ENCODE data around the gene BRSK2.
"Not testable (repeated sequence)": the region's sequence is repeated elsewhere in the genome, so short reads cannot be mapped to it uniquely, and the experiment has no call there.

The BRSK2 gene

DNA sequence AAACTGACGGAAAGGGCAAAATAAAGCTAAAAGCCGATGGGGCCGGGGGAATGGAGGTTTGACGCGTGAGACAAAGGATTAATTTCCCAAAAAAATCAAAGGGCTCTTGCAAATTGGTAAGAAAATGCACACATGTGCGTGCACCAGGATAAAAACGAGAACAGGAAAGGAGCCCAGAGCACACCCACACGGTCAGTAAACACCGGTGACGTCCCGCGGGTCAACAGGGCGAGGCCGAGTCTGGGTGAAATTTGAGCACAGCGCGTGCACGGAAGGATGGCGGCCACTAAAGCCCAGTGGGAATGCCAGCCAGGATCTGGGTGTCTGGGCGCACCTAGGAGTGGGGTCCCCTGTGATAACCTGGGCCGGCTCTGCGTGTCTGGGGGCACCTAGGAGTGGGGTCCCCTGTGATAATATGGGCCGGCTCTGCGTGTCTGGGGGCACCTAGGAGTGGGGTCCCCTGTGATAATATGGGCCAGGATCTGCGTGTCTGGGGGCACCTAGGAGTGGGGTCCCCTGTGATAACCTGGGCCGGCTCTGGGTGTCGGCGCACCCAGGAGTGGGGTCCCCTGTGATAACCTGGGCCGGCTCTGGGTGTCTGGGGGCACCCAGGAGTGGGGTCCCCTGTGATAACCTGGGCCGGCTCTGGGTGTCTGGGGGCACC is 44.4 kb downstream of the BRSK2 start:
- Histone ChIP-seq H3K9ac (ENCODE audit: low read depth, low read length) (no peak overlapping the region), H3K9me3 (ENCODE audit: control insufficient read depth, insufficient read depth, low read length) (no peaks in the 10 kb centered on the region), H3K4me1 (ENCODE audit: control insufficient read depth, insufficient read depth, low read length) (no peaks in the 10 kb centered on the region), H3K36me3 (ENCODE audit: control insufficient read depth, insufficient read depth, low read length) (no peaks in the 10 kb centered on the region), H3K27ac (ENCODE audit: low read depth, low read length) (no peak overlapping the region), H3K4me3 (ENCODE audit: low read depth, low read length) (no peak overlapping the region), H3K27me3 (ENCODE audit: control insufficient read depth, insufficient read depth, low read length) (no peaks in the 10 kb centered on the region)

GRCh38 chr11:1435479-1435819 is 45.7 kb downstream of the BRSK2 start:
- H3K36me3 ChIP-seq (ENCODE audit: control insufficient read depth, insufficient read depth, low read length); H3K27ac ChIP-seq (ENCODE audit: low read depth, low read length); H3K4me1 ChIP-seq (ENCODE audit: control insufficient read depth, insufficient read depth, low read length); H3K4me3 ChIP-seq (ENCODE audit: low read depth, low read length); H3K9ac ChIP-seq (ENCODE audit: low read depth, low read length); H3K27me3 ChIP-seq (ENCODE audit: control insufficient read depth, insufficient read depth, low read length); H3K9me3 ChIP-seq (ENCODE audit: control insufficient read depth, insufficient read depth, low read length): not testable (repeated sequence)

- Histone ChIP-seq H3K9ac (ENCODE audit: low read depth, low read length) (no peak overlapping the region), H3K27ac (ENCODE audit: low read depth, low read length) (no peak overlapping the region), H3K36me3 (ENCODE audit: control insufficient read depth, insufficient read depth, low read length) (no peaks in the 10 kb centered on the region), H3K4me1 (ENCODE audit: control insufficient read depth, insufficient read depth, low read length) (no peaks in the 10 kb centered on the region), H3K4me3 (ENCODE audit: low read depth, low read length) (no peak overlapping the region), H3K9me3 (ENCODE audit: control insufficient read depth, insufficient read depth, low read length) (no peaks in the 10 kb centered on the region), H3K27me3 (ENCODE audit: control insufficient read depth, insufficient read depth, low read length) (no peaks in the 10 kb centered on the region)
These were observed 46.2 kb downstream of the BRSK2 start for GRCh38 chr11:1435820-1436467.

DNA sequence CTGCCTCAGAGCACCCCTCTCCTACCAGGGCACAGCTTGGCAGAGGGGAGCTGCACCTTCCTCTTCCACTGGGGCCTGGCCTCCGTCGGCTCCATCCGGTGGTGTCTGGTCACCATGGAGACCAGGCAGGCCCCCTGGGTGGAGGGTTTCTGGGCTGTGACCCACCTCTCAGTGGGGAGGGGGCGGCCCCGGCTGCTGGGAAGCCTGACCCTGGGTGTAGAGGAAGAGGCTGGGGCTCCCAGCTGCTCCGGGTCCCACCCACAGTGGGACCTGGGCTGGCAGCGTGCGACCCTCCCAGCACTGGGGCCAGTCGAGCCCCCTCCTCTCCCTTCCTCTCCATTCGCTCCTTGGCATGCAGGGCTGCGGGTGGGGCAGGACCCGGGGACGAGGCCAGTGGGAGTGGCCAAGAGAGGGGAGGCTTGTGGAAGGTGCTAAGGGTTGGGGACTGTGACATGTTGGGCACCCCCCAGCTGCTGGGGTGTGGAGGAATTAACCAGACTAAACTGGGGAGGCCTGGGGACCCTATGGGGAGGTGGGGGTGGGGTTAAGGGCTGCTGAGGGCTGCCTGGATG is 46.8 kb downstream of the BRSK2 start:
- H3K36me3 ChIP-seq (ENCODE audit: control insufficient read depth, insufficient read depth, low read length) = no peaks in the 10 kb centered on the region
- H3K27me3 ChIP-seq (ENCODE audit: control insufficient read depth, insufficient read depth, low read length) = no peaks in the 10 kb centered on the region
- H3K4me3 ChIP-seq (ENCODE audit: low read depth, low read length) = no peak overlapping the region
- H3K27ac ChIP-seq (ENCODE audit: low read depth, low read length) = no peak overlapping the region
- H3K9ac ChIP-seq (ENCODE audit: low read depth, low read length) = no peak overlapping the region
- no peaks in the 10 kb centered on the region for H3K9me3 ChIP-seq (ENCODE audit: control insufficient read depth, insufficient read depth, low read length)
- no peaks in the 10 kb centered on the region for H3K4me1 ChIP-seq (ENCODE audit: control insufficient read depth, insufficient read depth, low read length)

DNA sequence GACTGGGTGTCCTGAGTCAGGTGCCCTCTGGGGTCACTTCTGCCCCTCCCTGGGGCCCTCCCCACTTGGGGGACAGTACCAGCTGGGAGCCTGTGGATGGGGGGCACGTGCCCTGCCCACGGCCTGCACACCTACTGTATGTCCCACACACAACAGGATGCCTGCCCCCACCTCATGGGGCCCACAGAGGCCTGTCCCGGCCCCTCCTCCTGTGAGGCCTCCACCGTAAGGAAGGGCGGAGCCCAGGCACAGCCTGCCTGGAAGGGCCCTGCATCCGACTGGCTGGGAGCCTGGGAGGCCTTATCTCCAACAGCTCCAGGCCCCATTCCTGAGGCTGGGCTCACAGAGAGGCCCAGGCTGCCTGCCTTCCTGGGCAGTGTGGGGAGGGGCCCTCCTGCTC is 47.8 kb downstream of the BRSK2 start:
- Histone ChIP-seq H3K36me3 (ENCODE audit: control insufficient read depth, insufficient read depth, low read length) (no peaks in the 10 kb centered on the region), H3K4me1 (ENCODE audit: control insufficient read depth, insufficient read depth, low read length) (no peaks in the 10 kb centered on the region), H3K27ac (ENCODE audit: low read depth, low read length) (no peak overlapping the region), H3K4me3 (ENCODE audit: low read depth, low read length) (no peak overlapping the region), H3K27me3 (ENCODE audit: control insufficient read depth, insufficient read depth, low read length) (no peaks in the 10 kb centered on the region), H3K9ac (ENCODE audit: low read depth, low read length) (no peak overlapping the region), H3K9me3 (ENCODE audit: control insufficient read depth, insufficient read depth, low read length) (no peaks in the 10 kb centered on the region)

DNA sequence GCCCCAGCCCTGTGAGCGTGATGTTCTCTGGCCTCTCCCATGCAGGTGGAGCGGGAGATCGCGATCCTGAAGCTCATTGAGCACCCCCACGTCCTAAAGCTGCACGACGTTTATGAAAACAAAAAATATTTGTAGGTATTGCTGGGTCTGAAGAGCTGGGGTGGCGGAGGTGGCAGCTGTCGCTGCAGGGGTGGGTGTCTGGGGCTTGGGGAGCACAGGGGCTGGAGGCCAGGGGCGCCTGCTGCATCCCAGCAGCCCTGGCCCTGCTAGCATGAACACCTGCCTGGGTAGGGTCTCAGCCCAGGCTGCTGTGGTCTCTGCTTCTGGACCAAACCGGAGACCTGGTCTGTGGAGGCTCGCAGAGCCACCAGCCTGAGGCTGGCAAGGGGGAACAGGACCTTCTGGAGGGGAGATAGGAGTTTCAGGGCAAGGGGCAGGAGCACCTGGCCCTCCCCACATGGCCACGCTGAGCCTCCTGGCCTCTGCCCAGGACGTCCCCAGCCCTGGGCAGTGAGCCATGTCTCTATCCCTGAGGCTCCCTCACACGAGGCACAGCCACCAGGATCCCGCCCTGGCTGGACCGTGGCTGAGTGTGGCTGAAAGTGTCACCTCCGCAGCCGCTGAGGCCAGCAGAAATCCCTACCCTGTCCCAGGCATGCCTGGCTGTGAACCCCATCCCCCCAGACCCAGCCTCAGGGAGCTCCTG is 48.7 kb downstream of the BRSK2 start:
- no peak overlapping the region for H3K9ac ChIP-seq (ENCODE audit: low read depth, low read length)
- H3K4me1 ChIP-seq (ENCODE audit: control insufficient read depth, insufficient read depth, low read length) = no peaks in the 10 kb centered on the region
- no peak overlapping the region for H3K27ac ChIP-seq (ENCODE audit: low read depth, low read length)
- H3K9me3 ChIP-seq (ENCODE audit: control insufficient read depth, insufficient read depth, low read length) = no peaks in the 10 kb centered on the region
- no peaks in the 10 kb centered on the region for H3K36me3 ChIP-seq (ENCODE audit: control insufficient read depth, insufficient read depth, low read length)
- H3K27me3 ChIP-seq (ENCODE audit: control insufficient read depth, insufficient read depth, low read length) = no peaks in the 10 kb centered on the region
- H3K4me3 ChIP-seq (ENCODE audit: low read depth, low read length) = no peak overlapping the region

- Histone ChIP-seq H3K9ac (ENCODE audit: low read depth, low read length) (no peak overlapping the region), H3K36me3 (ENCODE audit: control insufficient read depth, insufficient read depth, low read length) (peaks cover 3% of the 10 kb centered on the region; the same call in 1 of the 2 replicates), H3K9me3 (ENCODE audit: control insufficient read depth, insufficient read depth, low read length) (no peaks in the 10 kb centered on the region), H3K27me3 (ENCODE audit: control insufficient read depth, insufficient read depth, low read length) (no peaks in the 10 kb centered on the region), H3K4me3 (ENCODE audit: low read depth, low read length) (no peak overlapping the region), H3K4me1 (ENCODE audit: control insufficient read depth, insufficient read depth, low read length) (no peaks in the 10 kb centered on the region), H3K27ac (ENCODE audit: low read depth, low read length) (no peak overlapping the region)
These were observed 49.2 kb downstream of the BRSK2 start for GRCh38 chr11:1438967-1439330.

GRCh38 chr11:1439341-1439740 is 49.6 kb downstream of the BRSK2 start:
- H3K36me3 ChIP-seq (ENCODE audit: control insufficient read depth, insufficient read depth, low read length) = peaks cover 3% of the 10 kb centered on the region; the same call in 1 of the 2 replicates
- no peaks in the 10 kb centered on the region for H3K27me3 ChIP-seq (ENCODE audit: control insufficient read depth, insufficient read depth, low read length)
- H3K4me1 ChIP-seq (ENCODE audit: control insufficient read depth, insufficient read depth, low read length) = no peaks in the 10 kb centered on the region
- H3K27ac ChIP-seq (ENCODE audit: low read depth, low read length) = no peak overlapping the region
- no peaks in the 10 kb centered on the region for H3K9me3 ChIP-seq (ENCODE audit: control insufficient read depth, insufficient read depth, low read length)
- no peak overlapping the region for H3K9ac ChIP-seq (ENCODE audit: low read depth, low read length)
- no peak overlapping the region for H3K4me3 ChIP-seq (ENCODE audit: low read depth, low read length)

DNA sequence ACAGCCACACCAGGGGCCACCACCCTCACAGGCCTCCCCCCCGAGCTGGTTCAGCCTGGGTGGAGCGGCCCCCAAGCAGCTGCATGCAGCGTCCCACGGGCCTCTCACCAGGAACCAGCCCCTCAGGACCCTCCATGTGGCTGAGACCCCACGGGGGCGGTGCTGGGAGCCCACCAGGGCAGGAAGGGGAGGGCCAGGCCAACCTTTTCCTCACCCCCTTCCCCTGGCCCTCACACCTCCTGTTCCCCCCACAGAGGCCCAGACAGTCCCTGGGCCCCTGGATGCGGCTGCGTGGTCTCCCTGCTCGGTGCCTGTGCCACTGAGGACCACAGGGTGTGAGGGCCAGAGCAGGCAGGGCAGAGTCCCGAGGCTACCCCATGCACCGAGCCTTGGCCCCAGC is 50.3 kb downstream of the BRSK2 start:
- H3K4me1 ChIP-seq (ENCODE audit: control insufficient read depth, insufficient read depth, low read length) = no peaks in the 10 kb centered on the region
- H3K9ac ChIP-seq (ENCODE audit: low read depth, low read length) = no peak overlapping the region
- no peak overlapping the region for H3K4me3 ChIP-seq (ENCODE audit: low read depth, low read length)
- H3K27me3 ChIP-seq (ENCODE audit: control insufficient read depth, insufficient read depth, low read length) = no peaks in the 10 kb centered on the region
- H3K36me3 ChIP-seq (ENCODE audit: control insufficient read depth, insufficient read depth, low read length) = peaks cover 3% of the 10 kb centered on the region; the same call in 1 of the 2 replicates
- no peak overlapping the region for H3K27ac ChIP-seq (ENCODE audit: low read depth, low read length)
- H3K9me3 ChIP-seq (ENCODE audit: control insufficient read depth, insufficient read depth, low read length) = no peaks in the 10 kb centered on the region

- H3K4me1 ChIP-seq (ENCODE audit: control insufficient read depth, insufficient read depth, low read length) = no peaks in the 10 kb centered on the region
- H3K4me3 ChIP-seq (ENCODE audit: low read depth, low read length) = no peak overlapping the region
- H3K9me3 ChIP-seq (ENCODE audit: control insufficient read depth, insufficient read depth, low read length) = no peaks in the 10 kb centered on the region
- H3K27me3 ChIP-seq (ENCODE audit: control insufficient read depth, insufficient read depth, low read length) = no peaks in the 10 kb centered on the region
- no peak overlapping the region for H3K27ac ChIP-seq (ENCODE audit: low read depth, low read length)
- H3K9ac ChIP-seq (ENCODE audit: low read depth, low read length) = no peak overlapping the region
- peaks cover 3% of the 10 kb centered on the region for H3K36me3 ChIP-seq (ENCODE audit: control insufficient read depth, insufficient read depth, low read length)
These were observed 50.8 kb downstream of the BRSK2 start for GRCh38 chr11:1440496-1440895.

DNA sequence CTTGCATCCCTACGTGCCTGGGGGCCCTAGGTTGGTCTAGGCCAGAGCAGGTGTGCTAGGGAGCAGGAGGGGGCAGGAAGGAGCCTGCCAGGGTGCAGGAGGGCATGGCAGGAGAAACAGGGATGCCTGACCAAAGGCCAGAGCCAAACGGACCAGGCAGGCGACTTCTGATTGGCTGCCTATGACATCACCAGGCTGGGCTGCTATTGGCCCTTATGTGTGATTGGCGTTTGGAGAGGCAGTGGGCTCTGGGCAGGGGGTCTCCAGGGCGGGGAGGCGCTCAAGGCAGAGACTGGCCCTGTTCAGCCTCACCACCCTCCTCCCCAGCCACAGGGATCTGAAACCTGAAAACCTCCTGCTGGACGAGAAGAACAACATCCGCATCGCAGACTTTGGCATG is 52.4 kb downstream of the BRSK2 start:
- Histone ChIP-seq H3K27ac (ENCODE audit: low read depth, low read length) (no peak overlapping the region), H3K36me3 (ENCODE audit: control insufficient read depth, insufficient read depth, low read length) (peaks cover 7% of the 10 kb centered on the region)

More for the DNA sequence above, 52.4 kb downstream of the BRSK2 start:
- Histone ChIP-seq H3K4me3 (ENCODE audit: low read depth, low read length) (no peak overlapping the region), H3K9ac (ENCODE audit: low read depth, low read length) (no peak overlapping the region), H3K9me3 (ENCODE audit: control insufficient read depth, insufficient read depth, low read length) (no peaks in the 10 kb centered on the region), H3K4me1 (ENCODE audit: control insufficient read depth, insufficient read depth, low read length) (no peaks in the 10 kb centered on the region), H3K27me3 (ENCODE audit: control insufficient read depth, insufficient read depth, low read length) (no peaks in the 10 kb centered on the region)

Measured in HUES48 (cell line).